ENCODE measurements around the gene CCDC86. TPM values are rescaled to one million over a fixed set of nuclear protein-coding genes. Genes with fewer than 3 reads are reported as not detected.

Gene CCDC86
- total and polyA plus RNA-seq, 9 of the 15 experiments (the other 6 are each of a cell fraction or from before 2014, with no cell fraction given) = 4.6 to 102 (median 25.2) TPM

DNA sequence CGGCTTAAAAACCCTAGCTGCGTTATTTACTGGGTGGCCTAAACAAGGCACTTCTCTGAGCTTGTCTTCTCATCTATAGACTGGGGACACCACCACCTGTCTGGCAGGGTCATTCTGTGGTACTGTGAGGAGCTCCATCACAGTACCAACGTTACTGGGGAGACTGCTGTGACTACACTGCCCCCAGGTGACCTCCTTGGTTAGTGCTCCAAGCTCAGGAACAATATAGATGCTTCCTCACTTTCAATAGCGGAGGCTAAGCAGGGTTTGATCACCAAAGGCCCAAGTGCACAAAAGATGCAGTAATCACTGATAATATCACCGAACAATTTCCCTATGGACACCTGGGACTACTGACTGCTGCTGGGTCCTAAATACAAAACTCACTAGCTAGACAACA is 45.6 kb downstream of the CCDC86 start (continued):
- TF ChIP-seq, protein P1, sequence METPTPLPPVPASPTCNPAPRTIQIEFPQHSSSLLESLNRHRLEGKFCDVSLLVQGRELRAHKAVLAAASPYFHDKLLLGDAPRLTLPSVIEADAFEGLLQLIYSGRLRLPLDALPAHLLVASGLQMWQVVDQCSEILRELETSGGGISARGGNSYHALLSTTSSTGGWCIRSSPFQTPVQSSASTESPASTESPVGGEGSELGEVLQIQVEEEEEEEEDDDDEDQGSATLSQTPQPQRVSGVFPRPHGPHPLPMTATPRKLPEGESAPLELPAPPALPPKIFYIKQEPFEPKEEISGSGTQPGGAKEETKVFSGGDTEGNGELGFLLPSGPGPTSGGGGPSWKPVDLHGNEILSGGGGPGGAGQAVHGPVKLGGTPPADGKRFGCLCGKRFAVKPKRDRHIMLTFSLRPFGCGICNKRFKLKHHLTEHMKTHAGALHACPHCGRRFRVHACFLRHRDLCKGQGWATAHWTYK (CRISPR knock-in tag; IDR thresholded peaks at IDR 0.05) = no peak; the same call in 1 of the 2 replicates
- no peak for TF ChIP-seq THAP12 (CRISPR knock-in tag; IDR thresholded peaks at IDR 0.05)
- TF ChIP-seq PRPF4 (IDR thresholded peaks at IDR 0.05; ENCODE audit: insufficient read depth, low read depth, low read length, poor library complexity, severe bottlenecking) = no peak
- no peak for TF ChIP-seq FOSL1 (tag; conservative IDR thresholded peaks at IDR 0.05)
- TF ChIP-seq, protein P2, sequence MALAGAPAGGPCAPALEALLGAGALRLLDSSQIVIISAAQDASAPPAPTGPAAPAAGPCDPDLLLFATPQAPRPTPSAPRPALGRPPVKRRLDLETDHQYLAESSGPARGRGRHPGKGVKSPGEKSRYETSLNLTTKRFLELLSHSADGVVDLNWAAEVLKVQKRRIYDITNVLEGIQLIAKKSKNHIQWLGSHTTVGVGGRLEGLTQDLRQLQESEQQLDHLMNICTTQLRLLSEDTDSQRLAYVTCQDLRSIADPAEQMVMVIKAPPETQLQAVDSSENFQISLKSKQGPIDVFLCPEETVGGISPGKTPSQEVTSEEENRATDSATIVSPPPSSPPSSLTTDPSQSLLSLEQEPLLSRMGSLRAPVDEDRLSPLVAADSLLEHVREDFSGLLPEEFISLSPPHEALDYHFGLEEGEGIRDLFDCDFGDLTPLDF (CRISPR knock-in tag; IDR thresholded peaks at IDR 0.05) = no peak
- no peak for TF ChIP-seq SRF (CRISPR knock-in tag; IDR thresholded peaks at IDR 0.05)
- no peak for TF ChIP-seq EP400 (IDR thresholded peaks at IDR 0.05)
- TF ChIP-seq, protein P3, sequence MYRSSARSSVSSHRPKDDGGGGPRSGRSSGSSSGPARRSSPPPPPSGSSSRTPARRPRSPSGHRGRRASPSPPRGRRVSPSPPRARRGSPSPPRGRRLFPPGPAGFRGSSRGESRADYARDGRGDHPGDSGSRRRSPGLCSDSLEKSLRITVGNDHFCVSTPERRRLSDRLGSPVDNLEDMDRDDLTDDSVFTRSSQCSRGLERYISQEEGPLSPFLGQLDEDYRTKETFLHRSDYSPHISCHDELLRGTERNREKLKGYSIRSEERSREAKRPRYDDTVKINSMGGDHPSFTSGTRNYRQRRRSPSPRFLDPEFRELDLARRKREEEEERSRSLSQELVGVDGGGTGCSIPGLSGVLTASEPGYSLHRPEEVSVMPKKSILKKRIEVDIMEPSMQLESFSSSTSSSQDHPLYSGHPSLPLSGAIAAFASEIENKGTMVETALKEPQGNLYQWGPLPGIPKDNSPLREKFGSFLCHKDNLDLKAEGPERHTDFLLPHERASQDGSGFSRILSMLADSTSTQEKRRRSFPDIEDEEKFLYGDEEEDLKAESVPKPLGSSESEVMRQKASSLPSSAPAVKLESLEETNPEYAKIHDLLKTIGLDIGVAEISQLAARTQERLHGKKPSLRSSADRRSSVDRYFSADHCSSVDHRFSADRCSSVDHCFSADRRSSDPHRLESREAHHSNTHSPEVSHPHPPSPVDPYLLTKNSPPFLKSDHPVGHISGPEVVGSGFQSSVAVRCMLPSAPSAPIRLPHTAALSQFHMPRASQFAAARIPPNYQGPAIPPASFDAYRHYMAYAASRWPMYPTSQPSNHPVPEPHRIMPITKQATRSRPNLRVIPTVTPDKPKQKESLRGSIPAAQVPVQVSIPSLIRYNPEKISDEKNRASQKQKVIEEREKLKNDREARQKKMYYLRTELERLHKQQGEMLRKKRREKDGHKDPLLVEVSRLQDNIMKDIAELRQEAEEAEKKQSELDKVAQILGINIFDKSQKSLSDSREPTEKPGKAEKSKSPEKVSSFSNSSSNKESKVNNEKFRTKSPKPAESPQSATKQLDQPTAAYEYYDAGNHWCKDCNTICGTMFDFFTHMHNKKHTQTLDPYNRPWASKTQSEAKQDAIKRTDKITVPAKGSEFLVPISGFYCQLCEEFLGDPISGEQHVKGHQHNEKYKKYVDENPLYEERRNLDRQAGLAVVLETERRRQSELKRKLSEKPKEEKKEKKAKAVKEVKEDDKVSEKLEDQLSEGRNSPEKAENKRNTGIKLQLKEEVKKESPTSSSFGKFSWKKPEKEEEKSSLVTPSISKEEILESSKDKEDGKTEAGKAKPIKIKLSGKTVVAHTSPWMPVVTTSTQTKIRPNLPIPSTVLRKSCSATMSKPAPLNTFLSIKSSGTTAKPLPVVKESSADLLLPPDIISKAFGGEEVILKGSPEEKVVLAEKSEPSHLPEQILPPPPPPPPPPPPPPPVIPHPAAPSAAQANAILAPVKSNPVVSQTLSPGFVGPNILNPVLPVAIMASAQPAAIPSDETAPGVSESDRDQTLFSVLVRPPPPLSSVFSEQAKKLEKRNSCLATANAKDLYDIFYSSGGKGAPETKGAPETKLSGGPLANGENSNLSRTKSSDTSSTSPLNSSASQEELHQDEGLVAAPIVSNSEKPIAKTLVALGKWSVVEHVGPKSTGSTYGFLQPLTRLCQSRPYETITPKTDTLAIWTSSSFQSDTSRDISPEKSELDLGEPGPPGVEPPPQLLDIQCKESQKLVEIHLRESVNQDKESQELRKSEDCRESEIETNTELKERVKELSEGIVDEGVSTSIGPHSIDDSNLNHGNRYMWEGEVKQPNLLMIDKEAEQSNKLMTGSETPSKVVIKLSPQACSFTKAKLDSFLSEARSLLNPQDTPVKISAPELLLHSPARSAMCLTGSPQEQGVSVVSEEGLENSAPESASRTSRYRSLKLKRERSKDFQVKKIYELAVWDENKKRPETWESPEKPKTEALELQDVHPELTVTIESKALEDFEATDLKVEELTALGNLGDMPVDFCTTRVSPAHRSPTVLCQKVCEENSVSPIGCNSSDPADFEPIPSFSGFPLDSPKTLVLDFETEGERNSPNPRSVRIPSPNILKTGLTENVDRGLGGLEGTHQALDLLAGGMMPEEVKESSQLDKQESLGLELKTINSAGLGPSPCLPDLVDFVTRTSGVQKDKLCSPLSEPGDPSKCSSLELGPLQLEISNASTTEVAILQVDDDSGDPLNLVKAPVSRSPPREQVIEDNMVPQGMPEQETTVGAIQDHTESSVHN (IDR thresholded peaks at IDR 0.05; ENCODE audit: borderline replicate concordance in 1 of 2, low read depth in 1 of 2) = no peak
